ENCODE measurements around the gene AIMP2.
"Not testable (repeated sequence)": the region's sequence is repeated elsewhere in the genome, so short reads cannot be mapped to it uniquely, and the experiment has no call there.

Gene AIMP2

GRCh38 chr7:6026820-6027311 lies 17.8 kb downstream of the AIMP2 start:
- peak; percentile 23 to 34 for DNase-seq

GRCh38 chr7:6027806-6028365 lies 18.8 kb downstream of the AIMP2 start:
- no peak for DNase-seq

GRCh38 chr7:6028563-6028962 lies 19.5 kb downstream of the AIMP2 start:
- DNase-seq = no peak

GRCh38 chr7:6030988-6031387 lies 21.9 kb downstream of the AIMP2 start, which contains the start of gene ANKRD61:
Gene ANKRD61, plus strand, starts transcription at chr7:6031376. Its CDS starts 0 bp downstream, at chr7:6031376.
- no peak for DNase-seq

GRCh38 chr7:6031567-6031966 lies 22.5 kb downstream of the AIMP2 start:
- DNase-seq = no peak

- DNase-seq = no peak
Observed at GRCh38 chr7:6032167-6032566, 23.1 kb downstream of the AIMP2 start.

- DNase-seq = no peak
Observed at GRCh38 chr7:6032641-6033040, 23.6 kb downstream of the AIMP2 start.

GRCh38 chr7:6035165-6035564 lies 26.1 kb downstream of the AIMP2 start:
- DNase-seq = no peak

- no peak for DNase-seq
Observed at GRCh38 chr7:6035686-6036085, 26.6 kb downstream of the AIMP2 start.

GRCh38 chr7:6049780-6050179 lies 40.7 kb downstream of the AIMP2 start:
- no peak for DNase-seq

- not testable (repeated sequence) for DNase-seq
Observed at GRCh38 chr7:6051185-6051584, 42.1 kb downstream of the AIMP2 start.

- no peak for DNase-seq
Observed at GRCh38 chr7:6056616-6057015, 47.5 kb downstream of the AIMP2 start.

- no peak for DNase-seq
Observed at GRCh38 chr7:6057316-6058129, 48.5 kb downstream of the AIMP2 start.

GRCh38 chr7:6059941-6060340 lies 50.9 kb downstream of the AIMP2 start:
- DNase-seq = not testable (repeated sequence)

GRCh38 chr7:6071406-6071805 lies 62.3 kb downstream of the AIMP2 start:
- no peak for DNase-seq
